Prostate gland (tissue), 2 donors: ENCODE measurements around the gene TOMM7.

ENCODE experiments used
- POLR2A ChIP-seq: fragments of 450-650 bp; IDR thresholded peaks from one replicate; pipeline ENCODE4 v1.6.1; 2016; ENCODE audit warnings: antibody characterized with exemption, mild to moderate bottlenecking
- TF ChIP-seq, protein P1 (sequence below), 4 experiments: fragments of 200-600 bp in 2 of 4; fragments of 450-650 bp in 2 of 4; sonication (generic) in 2 of 4; IDR thresholded peaks; 1 replicate in 3 of 4; 2 replicates in 1 of 4; pipeline ENCODE4 v1.5.1; 2016 to 2019; ENCODE audit warnings: antibody characterized with exemption in 4 of 4, mild to moderate bottlenecking in 2 of 4, moderate library complexity in 2 of 4

DNA sequence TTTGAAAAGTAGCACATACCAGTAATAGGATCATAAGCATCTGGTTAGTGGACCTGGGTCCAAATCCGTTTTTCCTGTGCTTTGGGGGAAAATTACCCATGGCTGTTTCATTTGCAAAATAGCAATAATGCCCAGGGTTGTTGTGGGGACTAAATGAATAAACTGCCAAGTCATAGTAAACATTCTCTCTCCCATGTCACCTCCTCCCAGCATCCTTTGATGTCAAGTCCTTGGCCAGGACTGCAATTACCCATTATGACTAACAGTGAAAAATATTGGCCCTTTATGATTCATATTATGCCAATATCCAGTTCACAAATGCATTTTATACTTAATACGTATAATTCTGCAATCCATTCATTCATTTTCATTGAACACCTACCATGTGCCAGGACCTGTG, 23.0 kb downstream of the TOMM7 start:
- TF ChIP-seq, protein P1, sequence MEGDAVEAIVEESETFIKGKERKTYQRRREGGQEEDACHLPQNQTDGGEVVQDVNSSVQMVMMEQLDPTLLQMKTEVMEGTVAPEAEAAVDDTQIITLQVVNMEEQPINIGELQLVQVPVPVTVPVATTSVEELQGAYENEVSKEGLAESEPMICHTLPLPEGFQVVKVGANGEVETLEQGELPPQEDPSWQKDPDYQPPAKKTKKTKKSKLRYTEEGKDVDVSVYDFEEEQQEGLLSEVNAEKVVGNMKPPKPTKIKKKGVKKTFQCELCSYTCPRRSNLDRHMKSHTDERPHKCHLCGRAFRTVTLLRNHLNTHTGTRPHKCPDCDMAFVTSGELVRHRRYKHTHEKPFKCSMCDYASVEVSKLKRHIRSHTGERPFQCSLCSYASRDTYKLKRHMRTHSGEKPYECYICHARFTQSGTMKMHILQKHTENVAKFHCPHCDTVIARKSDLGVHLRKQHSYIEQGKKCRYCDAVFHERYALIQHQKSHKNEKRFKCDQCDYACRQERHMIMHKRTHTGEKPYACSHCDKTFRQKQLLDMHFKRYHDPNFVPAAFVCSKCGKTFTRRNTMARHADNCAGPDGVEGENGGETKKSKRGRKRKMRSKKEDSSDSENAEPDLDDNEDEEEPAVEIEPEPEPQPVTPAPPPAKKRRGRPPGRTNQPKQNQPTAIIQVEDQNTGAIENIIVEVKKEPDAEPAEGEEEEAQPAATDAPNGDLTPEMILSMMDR (IDR thresholded peaks at IDR 0.05): no peak
- no peak for TF ChIP-seq POLR2A
